ENCODE results near the gene KCNAB1. TPM values are rescaled to one million over a fixed set of nuclear protein-coding genes. Genes with fewer than 3 reads are reported as not detected.
A peak's percentile ranks its signal among the peaks of the same experiment; 100 is the strongest.
"Not testable (repeated sequence)": the region's sequence is repeated elsewhere in the genome, so short reads cannot be mapped to it uniquely, and the experiment has no call there.

KCNAB1 gene
- total RNA-seq, 1 donor from 2014 or later = under 0.01 TPM

DNA sequence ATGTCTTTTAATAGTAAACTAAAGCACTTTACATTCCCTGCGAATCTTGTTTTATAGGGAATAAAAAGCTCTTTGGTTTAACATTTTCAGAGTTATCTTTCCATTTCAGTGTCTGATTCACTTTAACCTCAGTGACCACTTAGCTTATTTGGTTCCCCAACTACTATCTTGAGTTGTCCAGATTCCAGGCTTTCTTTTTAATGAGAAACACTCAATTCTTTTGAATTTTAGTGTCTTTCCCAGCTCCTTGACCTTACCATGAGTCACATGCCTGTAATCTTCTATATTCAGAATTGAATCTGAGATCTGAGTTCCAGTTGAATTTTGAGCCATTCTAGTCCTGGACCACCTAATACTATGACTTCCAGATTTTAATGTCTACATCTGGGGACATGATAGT is 144.4 kb downstream of the KCNAB1 start:
- DNase-seq (ENCODE audit: low read depth in 2 of 2) = no peak

DNA sequence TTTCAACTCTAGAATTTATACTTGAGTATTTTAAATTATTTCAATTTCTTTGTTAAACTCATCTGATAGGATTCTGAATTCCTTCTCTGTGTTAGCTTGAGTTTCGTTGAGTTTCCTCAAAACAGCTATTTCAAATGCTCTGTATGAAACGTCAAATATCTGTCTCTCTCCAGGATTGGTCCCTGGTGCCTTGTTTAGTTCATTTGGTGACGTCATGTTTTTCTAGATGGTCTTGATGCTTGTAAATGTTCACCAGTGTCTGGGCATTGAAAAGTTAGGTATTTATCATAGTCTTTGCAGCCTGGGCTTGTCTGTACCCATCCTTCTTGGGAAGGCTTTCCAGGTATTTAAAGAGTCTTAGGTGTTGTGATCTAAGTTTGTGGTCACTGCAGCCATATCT is 151.1 kb downstream of the KCNAB1 start:
- DNase-seq (ENCODE audit: low read depth in 2 of 2) = no peak

- DNase-seq (ENCODE audit: low read depth in 2 of 2) = no peak
These were observed 151.8 kb downstream of the KCNAB1 start for GRCh38 chr3:156271995-156272719.

- no peak for DNase-seq (ENCODE audit: low read depth in 2 of 2)
These were observed 152.8 kb downstream of the KCNAB1 start for GRCh38 chr3:156273111-156273694.

- DNase-seq (ENCODE audit: low read depth in 2 of 2) = no peak
These were observed 154.4 kb downstream of the KCNAB1 start for GRCh38 chr3:156274791-156275190.

DNA sequence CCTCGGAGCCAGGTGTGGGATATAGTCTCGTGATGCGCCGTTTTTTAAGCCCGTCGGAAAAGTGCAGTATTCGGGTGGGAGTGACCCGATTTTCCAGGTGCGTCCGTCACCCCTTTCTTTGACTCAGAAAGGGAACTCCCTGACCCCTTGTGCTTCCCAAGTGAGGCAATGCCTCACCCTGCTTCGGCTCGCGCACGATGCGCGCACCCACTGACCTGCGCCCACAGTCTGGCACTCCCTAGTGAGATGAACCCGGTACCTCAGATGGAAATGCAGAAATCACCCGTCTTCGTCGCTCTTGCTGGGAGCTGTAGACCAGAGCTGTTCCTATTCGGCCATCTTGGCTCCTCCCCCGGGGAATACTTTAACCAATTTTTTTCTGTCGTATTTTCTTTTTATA is 164.3 kb downstream of the KCNAB1 start:
- DNase-seq (ENCODE audit: low read depth in 2 of 2) = not testable (repeated sequence)

DNA sequence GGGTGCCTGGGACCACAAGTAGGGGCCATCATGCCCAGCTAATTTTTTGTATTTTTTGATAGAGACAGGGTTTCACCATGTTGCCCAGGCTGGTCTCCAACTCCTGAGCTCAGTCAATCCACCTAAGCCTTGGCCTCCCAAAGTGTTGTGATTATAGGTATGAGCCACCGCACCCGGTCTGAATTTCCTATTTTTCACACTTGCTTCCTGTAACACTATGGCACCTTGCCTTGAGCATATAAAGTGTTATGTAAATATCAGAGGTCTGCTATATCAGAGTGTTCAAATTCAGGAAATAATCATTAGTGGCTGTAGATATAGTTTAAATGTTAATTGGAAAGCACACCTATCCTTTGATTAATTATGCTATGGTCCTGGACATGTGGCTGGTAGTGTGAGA is 165.2 kb downstream of the KCNAB1 start:
- no peak for DNase-seq (ENCODE audit: low read depth in 2 of 2)

DNA sequence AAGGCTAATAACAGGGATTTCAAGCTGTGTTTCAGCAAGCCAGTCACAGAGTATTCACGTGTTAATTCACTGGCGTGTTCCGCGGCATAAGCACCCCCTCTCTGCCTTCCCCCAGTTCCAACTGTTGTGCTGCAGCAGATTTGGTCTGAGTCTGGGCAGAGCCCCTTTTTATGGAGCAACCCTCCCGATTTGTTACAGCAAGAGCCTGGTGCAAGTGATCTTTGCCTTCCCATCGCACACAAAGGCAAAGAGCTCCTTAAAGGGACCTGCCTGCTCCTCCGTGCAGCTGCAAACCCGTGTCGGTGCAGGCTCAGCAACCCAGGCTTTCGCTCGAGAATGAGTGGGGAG is 170.5 kb downstream of the KCNAB1 start:
- no peak for DNase-seq (ENCODE audit: low read depth in 2 of 2)

DNA sequence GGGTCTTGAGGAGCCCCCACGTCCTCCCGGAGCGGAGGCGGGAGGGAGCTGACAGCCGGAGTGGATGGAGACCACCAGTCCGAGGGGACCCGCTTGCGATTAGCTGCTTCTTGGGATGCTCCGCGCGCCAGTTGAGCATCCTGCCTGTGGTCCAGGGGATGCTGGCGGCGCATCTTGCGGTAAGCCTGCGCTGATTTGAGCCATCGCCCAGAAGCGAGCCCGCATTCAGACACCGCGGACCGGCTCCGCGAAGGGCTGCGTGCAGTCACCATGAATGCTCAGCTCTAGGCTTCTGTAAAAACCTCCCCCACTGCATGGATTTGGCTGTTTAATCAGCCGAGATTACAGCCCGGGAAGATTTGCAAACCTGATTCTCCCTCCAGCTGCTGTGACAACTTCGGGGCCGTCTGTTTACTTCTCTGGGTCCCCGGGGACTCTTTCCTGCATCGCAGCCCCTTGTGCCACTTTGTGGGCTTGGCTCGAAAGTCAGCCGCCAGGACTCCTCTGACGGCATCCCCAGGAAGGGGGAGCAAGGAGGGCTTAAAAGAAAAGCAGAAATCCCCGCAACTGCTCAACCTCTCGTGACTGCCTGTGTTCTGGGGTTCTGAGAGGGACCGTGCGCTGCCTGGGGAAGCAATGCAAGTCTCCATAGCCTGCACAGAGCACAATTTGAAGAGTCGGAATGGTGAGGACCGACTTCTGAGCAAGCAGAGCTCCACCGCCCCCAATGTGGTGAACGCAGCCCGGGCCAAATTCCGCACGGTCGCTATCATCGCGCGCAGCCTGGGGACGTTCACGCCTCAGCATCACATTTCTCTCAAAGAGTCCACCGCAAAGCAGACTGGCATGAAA is 171.1 kb downstream of the KCNAB1 start:
- peak in 1 of 2 donors; percentile 19 for DNase-seq (ENCODE audit: low read depth in 2 of 2)

DNA sequence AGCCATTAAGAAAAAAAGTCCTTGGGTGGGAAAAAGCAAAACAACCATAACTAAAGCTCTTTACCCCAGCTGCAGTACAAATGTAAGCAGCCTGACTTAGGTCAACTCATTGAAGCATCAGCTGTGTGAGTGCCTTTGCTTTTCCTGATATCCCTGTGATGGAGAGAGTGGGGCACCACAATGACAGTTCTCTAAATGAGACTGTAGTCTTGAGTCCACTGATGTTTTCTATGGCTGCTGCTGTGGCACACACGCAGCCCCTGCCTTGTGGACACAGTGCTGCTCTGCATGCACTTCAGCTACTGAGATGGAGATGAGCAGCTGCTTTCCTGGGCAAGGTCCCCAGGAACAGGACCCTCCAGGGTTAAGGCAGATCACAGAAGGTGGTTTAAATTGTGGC is 173.2 kb downstream of the KCNAB1 start:
- no peak for DNase-seq (ENCODE audit: low read depth in 2 of 2)

- DNase-seq (ENCODE audit: low read depth in 2 of 2) = no peak
These were observed 177.2 kb downstream of the KCNAB1 start for GRCh38 chr3:156297582-156297981.

- DNase-seq (ENCODE audit: low read depth in 2 of 2) = no peak
These were observed 177.6 kb downstream of the KCNAB1 start for GRCh38 chr3:156298014-156298413.

- no peak for DNase-seq (ENCODE audit: low read depth in 2 of 2)
These were observed 178.6 kb downstream of the KCNAB1 start for GRCh38 chr3:156298938-156299337.

GRCh38 chr3:156299569-156299968 is 179.2 kb downstream of the KCNAB1 start:
- no peak for DNase-seq (ENCODE audit: low read depth in 2 of 2)

DNA sequence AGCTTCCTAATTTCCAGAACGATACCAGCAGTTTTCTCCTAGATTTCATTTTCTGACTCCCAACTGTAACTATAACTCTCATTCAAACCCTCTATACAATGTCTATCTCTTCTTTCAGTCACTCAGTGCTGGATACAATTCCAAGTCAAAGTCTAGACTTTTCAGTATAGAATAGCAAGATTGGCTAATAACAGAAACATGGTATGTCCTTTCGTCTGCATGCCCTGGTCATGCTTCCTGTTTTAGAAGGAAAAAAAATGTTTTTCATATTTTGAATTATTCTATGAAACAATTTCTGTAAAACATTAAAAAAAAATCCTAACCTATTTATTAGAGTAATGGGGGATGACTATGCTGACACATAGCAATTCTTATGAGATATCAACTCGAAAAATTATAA is 180.0 kb downstream of the KCNAB1 start:
- DNase-seq (ENCODE audit: low read depth in 2 of 2) = no peak

DNA sequence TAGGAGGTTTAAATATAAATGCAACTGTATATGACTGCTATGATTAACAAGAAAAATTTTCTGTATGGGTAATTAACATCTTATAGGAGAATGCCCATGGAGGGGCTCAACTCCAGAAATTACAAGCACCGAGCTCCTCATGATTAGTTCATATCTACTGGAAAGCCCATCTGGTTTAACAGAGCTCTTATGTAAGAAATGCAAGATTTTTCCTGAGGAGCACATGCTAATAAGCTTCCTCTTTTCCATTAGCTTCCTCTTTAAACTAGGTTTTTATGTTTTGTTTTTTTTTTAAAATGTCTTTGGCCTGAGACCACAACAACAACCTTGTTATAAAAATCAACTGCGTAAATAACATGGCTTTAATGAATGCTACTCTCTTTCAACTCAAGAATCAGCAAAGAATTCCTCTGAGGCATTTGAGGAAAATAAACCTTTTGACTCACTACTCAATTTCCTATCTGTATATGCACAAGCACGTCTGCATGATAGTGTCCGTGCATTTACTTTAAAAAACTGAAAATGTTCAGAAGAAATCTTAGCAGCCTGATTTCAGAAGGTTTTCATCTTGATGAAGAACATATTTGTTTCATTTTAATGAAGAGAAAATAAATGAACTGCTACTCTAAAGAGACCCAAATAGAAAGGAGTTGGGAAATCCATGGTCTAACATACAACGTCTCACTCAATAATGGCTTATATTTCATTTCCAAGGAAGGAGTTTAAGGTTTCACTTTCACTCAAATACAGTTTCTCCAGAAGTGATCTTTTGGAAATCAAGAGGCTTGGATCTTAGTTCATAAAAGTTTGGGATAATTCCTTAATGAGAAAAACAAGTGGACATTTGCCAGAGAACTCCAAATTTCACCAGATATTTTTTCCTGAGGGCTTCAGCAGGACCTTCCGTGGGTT is 180.8 kb downstream of the KCNAB1 start:
- no peak for DNase-seq (ENCODE audit: low read depth in 2 of 2)

GRCh38 chr3:156303001-156303707 is 182.8 kb downstream of the KCNAB1 start:
- no peak for DNase-seq (ENCODE audit: low read depth in 2 of 2)

- peak; percentile 76 to 80 for DNase-seq (ENCODE audit: low read depth in 2 of 2)
These were observed 184.0 kb downstream of the KCNAB1 start for GRCh38 chr3:156304406-156304805.

- DNase-seq (ENCODE audit: low read depth in 2 of 2) = no peak
These were observed 185.3 kb downstream of the KCNAB1 start for GRCh38 chr3:156305672-156306071.

DNA sequence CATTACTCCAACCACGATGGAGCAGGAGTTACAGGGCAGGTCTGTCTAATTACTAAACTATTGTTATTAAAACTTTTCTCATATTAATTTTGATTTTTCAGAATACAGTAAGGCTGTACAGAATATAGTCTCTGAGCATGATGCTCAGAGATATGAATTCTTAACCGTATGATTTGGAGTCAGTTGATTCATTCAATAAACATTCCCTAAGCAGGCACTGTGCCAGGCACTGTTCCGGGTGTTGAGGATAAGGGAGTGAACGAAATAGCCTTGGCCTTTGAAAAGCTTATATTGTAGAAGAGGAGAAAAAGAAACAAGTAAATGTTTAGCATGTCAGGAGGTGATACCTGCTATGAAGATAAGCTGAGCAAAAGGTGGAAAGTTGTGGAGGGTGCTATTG is 187.3 kb downstream of the KCNAB1 start:
- peak; percentile 27 to 80 for DNase-seq (ENCODE audit: low read depth in 2 of 2)

GRCh38 chr3:156311431-156311830 is 191.1 kb downstream of the KCNAB1 start:
- no peak for DNase-seq (ENCODE audit: low read depth in 2 of 2)

Measured in dermis microvascular lymphatic vessel endothelial cell (primary cell).